ENCODE data around the gene DLG2.

DLG2 gene

DNA sequence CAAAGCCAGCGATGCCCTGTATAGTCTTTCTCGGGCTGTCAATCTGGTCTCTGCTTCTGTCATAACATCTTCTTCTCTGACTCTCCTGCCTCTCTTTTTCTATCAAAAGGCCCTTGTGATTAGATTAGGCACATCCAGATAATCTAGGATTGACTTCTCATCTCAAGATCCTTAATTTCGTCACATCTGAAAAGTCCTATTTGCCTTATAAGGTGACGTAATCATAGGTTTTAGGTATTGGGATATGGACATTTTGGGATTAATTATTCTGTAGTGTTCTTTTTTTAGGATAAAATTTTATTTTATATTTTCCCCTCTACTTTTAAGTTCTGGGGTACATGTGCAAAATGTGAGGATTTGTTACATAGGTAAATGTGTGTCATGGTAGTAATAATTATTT lies 1860.2 kb downstream of the DLG2 start:
- no peaks in the 10 kb centered on the region for H3K9me3 ChIP-seq (ENCODE audit: control insufficient read depth, insufficient read depth, low read length)
- H3F3A ChIP-seq (ENCODE audit: control insufficient read depth, insufficient read depth), result no peaks in the 10 kb centered on the region
- no peaks in the 10 kb centered on the region for H3K9me2 ChIP-seq (replicated peaks; ENCODE audit: control insufficient read depth, low read length)
- no peak overlapping the region for H3K4me2 ChIP-seq (ENCODE audit: low read length)
- no peak overlapping the region for H3K27ac ChIP-seq (ENCODE audit: low read depth, low read length)
- H3K27me3 ChIP-seq (ENCODE audit: control insufficient read depth, low read length), result no peaks in the 10 kb centered on the region
- H3K36me3 ChIP-seq (ENCODE audit: control insufficient read depth, low read length), result no peaks in the 10 kb centered on the region
- no peak overlapping the region for H3K4me3 ChIP-seq (ENCODE audit: low read length)
- TF ChIP-seq EZH2phosphoT487 (IDR thresholded peaks at IDR 0.05; ENCODE audit: borderline replicate concordance, low read length) (no peak), CTCF (IDR thresholded peaks at IDR 0.05; ENCODE audit: low read depth, low read length, poor library complexity, severe bottlenecking) (no peak)
- no peaks in the 10 kb centered on the region for H4K20me1 ChIP-seq (ENCODE audit: control insufficient read depth, insufficient read depth, low read depth, low read length)
- no peaks in the 10 kb centered on the region for H3K4me1 ChIP-seq (ENCODE audit: control insufficient read depth, low read length)
- H3K79me2 ChIP-seq (ENCODE audit: control insufficient read depth, low read length), result no peaks in the 10 kb centered on the region

- Histone ChIP-seq H3K9me2 (replicated peaks; ENCODE audit: control insufficient read depth, low read length) (no peaks in the 10 kb centered on the region), H3K9me3 (ENCODE audit: control insufficient read depth, insufficient read depth, low read length) (no peaks in the 10 kb centered on the region), H4K20me1 (ENCODE audit: control insufficient read depth, insufficient read depth, low read depth, low read length) (no peaks in the 10 kb centered on the region), H3K27ac (ENCODE audit: low read depth, low read length) (no peak overlapping the region), H3K4me1 (ENCODE audit: control insufficient read depth, low read length) (no peaks in the 10 kb centered on the region), H3K4me3 (ENCODE audit: low read length) (no peak overlapping the region), H3K4me2 (ENCODE audit: low read length) (no peak overlapping the region), H3K36me3 (ENCODE audit: control insufficient read depth, low read length) (no peaks in the 10 kb centered on the region), H3K79me2 (ENCODE audit: control insufficient read depth, low read length) (no peaks in the 10 kb centered on the region), H3K27me3 (ENCODE audit: control insufficient read depth, low read length) (no peaks in the 10 kb centered on the region; the same call in 1 of the 2 replicates), H3F3A (ENCODE audit: control insufficient read depth, insufficient read depth) (no peaks in the 10 kb centered on the region)
- no peak for TF ChIP-seq EZH2phosphoT487 (IDR thresholded peaks at IDR 0.05; ENCODE audit: borderline replicate concordance, low read length)
- TF ChIP-seq CTCF (IDR thresholded peaks at IDR 0.05; ENCODE audit: low read depth, low read length, poor library complexity, severe bottlenecking), result no peak
Observed at GRCh38 chr11:83764643-83765042, 1862.5 kb downstream of the DLG2 start.

- no peaks in the 10 kb centered on the region for H3K9me3 ChIP-seq (ENCODE audit: control insufficient read depth, insufficient read depth, low read length)
- no peaks in the 10 kb centered on the region for H3K36me3 ChIP-seq (ENCODE audit: control insufficient read depth, low read length)
- H3K4me2 ChIP-seq (ENCODE audit: low read length), result no peak overlapping the region
- no peaks in the 10 kb centered on the region for H3K9me2 ChIP-seq (replicated peaks; ENCODE audit: control insufficient read depth, low read length)
- H3K79me2 ChIP-seq (ENCODE audit: control insufficient read depth, low read length), result no peaks in the 10 kb centered on the region
- H3K27me3 ChIP-seq (ENCODE audit: control insufficient read depth, low read length), result peaks cover 3% of the 10 kb centered on the region; the same call in 1 of the 2 replicates
- H3K27ac ChIP-seq (ENCODE audit: low read depth, low read length), result no peak overlapping the region
- no peaks in the 10 kb centered on the region for H3F3A ChIP-seq (ENCODE audit: control insufficient read depth, insufficient read depth)
- no peak overlapping the region for H3K4me3 ChIP-seq (ENCODE audit: low read length)
- H3K4me1 ChIP-seq (ENCODE audit: control insufficient read depth, low read length), result no peaks in the 10 kb centered on the region
- H4K20me1 ChIP-seq (ENCODE audit: control insufficient read depth, insufficient read depth, low read depth, low read length), result no peaks in the 10 kb centered on the region
- no peak for TF ChIP-seq CTCF (IDR thresholded peaks at IDR 0.05; ENCODE audit: low read depth, low read length, poor library complexity, severe bottlenecking)
- no peak for TF ChIP-seq EZH2phosphoT487 (IDR thresholded peaks at IDR 0.05; ENCODE audit: borderline replicate concordance, low read length)
Observed at GRCh38 chr11:83760932-83761331, 1866.2 kb downstream of the DLG2 start.

Data from DOHH2 (cell line).